ES-I3 (cell line): ENCODE results near the gene TMA7.

Source experiments
- H3K36me3 ChIP-seq: 2 replicates; pipeline ENCODE4 v1.6.1; 2013; ENCODE audit warnings: mild to moderate bottlenecking, low read length, control low read depth, moderate library complexity; ENCODE audit not compliant: insufficient read depth
- H3K4me1 ChIP-seq: 2 replicates; pipeline ENCODE4 v1.6.1; 2013; ENCODE audit warnings: mild to moderate bottlenecking, control low read depth, low read length; ENCODE audit not compliant: insufficient read depth
- H3K9ac ChIP-seq: 2 replicates; pipeline ENCODE4 v1.6.1; 2013; ENCODE audit warnings: low read depth, mild to moderate bottlenecking, low read length, moderate library complexity
- H3K9me3 ChIP-seq: 2 replicates; pipeline ENCODE4 v1.6.1; 2013; ENCODE audit warnings: mild to moderate bottlenecking, low read length, moderate library complexity; ENCODE audit not compliant: control insufficient read depth, insufficient read depth

The TMA7 gene

GRCh38 chr3:48413086-48413485 lies 27.0 kb upstream of the TMA7 start:
- H3K9ac ChIP-seq = no peak overlapping the region
- H3K4me1 ChIP-seq = no peaks in the 10 kb centered on the region
- peaks cover 14% of the 10 kb centered on the region for H3K36me3 ChIP-seq
- no peaks in the 10 kb centered on the region for H3K9me3 ChIP-seq

- no peak overlapping the region for H3K9ac ChIP-seq
- no peaks in the 10 kb centered on the region for H3K4me1 ChIP-seq
- no peaks in the 10 kb centered on the region for H3K9me3 ChIP-seq
- peaks cover 8% of the 10 kb centered on the region for H3K36me3 ChIP-seq
These were observed 26.4 kb upstream of the TMA7 start for GRCh38 chr3:48413611-48414010.

GRCh38 chr3:48414376-48415250 lies 25.4 kb upstream of the TMA7 start:
- no peak overlapping the region for H3K9ac ChIP-seq
- H3K36me3 ChIP-seq = peaks cover 3% of the 10 kb centered on the region; the same call in 1 of the 2 replicates
- H3K4me1 ChIP-seq = no peaks in the 10 kb centered on the region
- no peaks in the 10 kb centered on the region for H3K9me3 ChIP-seq

- H3K36me3 ChIP-seq = peaks cover 3% of the 10 kb centered on the region; the same call in 1 of the 2 replicates
- H3K4me1 ChIP-seq = no peaks in the 10 kb centered on the region
These were observed 24.7 kb upstream of the TMA7 start for GRCh38 chr3:48415251-48415953.

GRCh38 chr3:48416091-48416505 lies 24.0 kb upstream of the TMA7 start:
- H3K36me3 ChIP-seq = peaks cover 3% of the 10 kb centered on the region; the same call in 1 of the 2 replicates
- no peaks in the 10 kb centered on the region for H3K4me1 ChIP-seq
- H3K9me3 ChIP-seq = no peaks in the 10 kb centered on the region
- H3K9ac ChIP-seq = no peak overlapping the region

More at GRCh38 chr3:48415251-48415953, 24.7 kb upstream of the TMA7 start:
- Histone ChIP-seq H3K9me3 (no peaks in the 10 kb centered on the region), H3K9ac (no peak overlapping the region)

- Histone ChIP-seq H3K4me1 (no peaks in the 10 kb centered on the region), H3K9ac (no peak overlapping the region), H3K36me3 (no peaks in the 10 kb centered on the region; the same call in 1 of the 2 replicates), H3K9me3 (no peaks in the 10 kb centered on the region)
These were observed 23.5 kb upstream of the TMA7 start for GRCh38 chr3:48416546-48416945.

- no peaks in the 10 kb centered on the region for H3K4me1 ChIP-seq
- no peak overlapping the region for H3K9ac ChIP-seq
- H3K36me3 ChIP-seq = no peaks in the 10 kb centered on the region; the same call in 1 of the 2 replicates
- H3K9me3 ChIP-seq = no peaks in the 10 kb centered on the region
These were observed 22.4 kb upstream of the TMA7 start for GRCh38 chr3:48417529-48418108.

- Histone ChIP-seq H3K36me3 (no peaks in the 10 kb centered on the region; the same call in 1 of the 2 replicates), H3K9ac (no peak overlapping the region), H3K9me3 (no peaks in the 10 kb centered on the region), H3K4me1 (no peaks in the 10 kb centered on the region)
These were observed 21.9 kb upstream of the TMA7 start for GRCh38 chr3:48418140-48418539.

- no peaks in the 10 kb centered on the region for H3K9me3 ChIP-seq
- H3K36me3 ChIP-seq = no peaks in the 10 kb centered on the region; the same call in 1 of the 2 replicates
- H3K9ac ChIP-seq = no peak overlapping the region
- H3K4me1 ChIP-seq = no peaks in the 10 kb centered on the region
These were observed 21.4 kb upstream of the TMA7 start for GRCh38 chr3:48418651-48419050.

- Histone ChIP-seq H3K9me3 (no peaks in the 10 kb centered on the region), H3K4me1 (no peaks in the 10 kb centered on the region), H3K36me3 (no peaks in the 10 kb centered on the region; the same call in none of the 2 replicates), H3K9ac (no peak overlapping the region)
These were observed 20.9 kb upstream of the TMA7 start for GRCh38 chr3:48419149-48419548.

- Histone ChIP-seq H3K9me3 (no peaks in the 10 kb centered on the region), H3K36me3 (no peaks in the 10 kb centered on the region; the same call in none of the 2 replicates)
These were observed 20.5 kb upstream of the TMA7 start for GRCh38 chr3:48419597-48419996.

GRCh38 chr3:48420561-48420960 lies 19.5 kb upstream of the TMA7 start:
- H3K36me3 ChIP-seq = no peaks in the 10 kb centered on the region; the same call in none of the 2 replicates
- H3K4me1 ChIP-seq = peaks cover 3% of the 10 kb centered on the region; the same call in 1 of the 2 replicates
- no peaks in the 10 kb centered on the region for H3K9me3 ChIP-seq
- H3K9ac ChIP-seq = no peak overlapping the region

More at GRCh38 chr3:48419597-48419996, 20.5 kb upstream of the TMA7 start:
- no peak overlapping the region for H3K9ac ChIP-seq
- no peaks in the 10 kb centered on the region for H3K4me1 ChIP-seq

GRCh38 chr3:48422272-48422671 lies 17.8 kb upstream of the TMA7 start:
- Histone ChIP-seq H3K36me3 (no peaks in the 10 kb centered on the region; the same call in none of the 2 replicates), H3K9me3 (no peaks in the 10 kb centered on the region), H3K4me1 (peaks cover 8% of the 10 kb centered on the region; the same call in 1 of the 2 replicates), H3K9ac (no peak overlapping the region)

GRCh38 chr3:48422681-48423080 lies 17.4 kb upstream of the TMA7 start:
- H3K36me3 ChIP-seq = no peaks in the 10 kb centered on the region; the same call in none of the 2 replicates
- peaks cover 13% of the 10 kb centered on the region; the same call in 1 of the 2 replicates for H3K4me1 ChIP-seq
- H3K9me3 ChIP-seq = no peaks in the 10 kb centered on the region
- no peak overlapping the region for H3K9ac ChIP-seq
